Gastrocnemius medialis (tissue), 4 donors: ENCODE measurements around the gene CLSTN1.

Experiments used
- POLR2A ChIP-seq, 2 donors: fragments of 450-650 bp; IDR thresholded peaks; one replicate each; pipeline ENCODE4 v1.6.1; 2017; ENCODE audit warnings: antibody characterized with exemption in 2 of 2, mild to moderate bottlenecking in 2 of 2, moderate library complexity in 2 of 2
- TF ChIP-seq, protein P1 (sequence below), 5 experiments: fragments of 450-650 bp in 3 of 5; fragments of 200-600 bp in 2 of 5; sonication (generic) in 2 of 5; IDR thresholded peaks in 4 of 5; conservative IDR thresholded peaks in 1 of 5; 1 replicate in 4 of 5; 2 replicates in 1 of 5; pipeline ENCODE4 v1.5.1; 2016 to 2019; ENCODE audit warnings: antibody characterized with exemption in 5 of 5, mild to moderate bottlenecking in 3 of 5, moderate library complexity in 3 of 5

DNA sequence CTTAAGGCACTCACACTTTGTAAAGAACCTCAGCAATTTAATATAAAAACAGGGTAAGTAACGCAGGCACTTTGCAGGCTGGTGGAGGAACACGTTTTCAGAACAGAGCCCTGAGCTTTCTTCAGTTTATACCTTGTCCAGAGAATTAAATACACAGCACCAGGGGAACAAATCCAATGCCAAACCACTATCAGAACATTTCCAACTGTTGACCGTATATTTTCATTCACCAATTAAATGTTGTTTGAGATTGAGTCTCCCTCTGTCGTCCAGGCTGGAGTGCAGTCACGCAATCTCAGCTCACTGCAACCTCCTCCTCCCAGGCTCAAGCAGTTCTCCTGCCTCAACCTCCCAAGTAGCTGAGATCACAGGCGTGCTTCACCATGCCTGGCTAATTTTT is 29.7 kb downstream of the CLSTN1 start:
- TF ChIP-seq, protein P1, sequence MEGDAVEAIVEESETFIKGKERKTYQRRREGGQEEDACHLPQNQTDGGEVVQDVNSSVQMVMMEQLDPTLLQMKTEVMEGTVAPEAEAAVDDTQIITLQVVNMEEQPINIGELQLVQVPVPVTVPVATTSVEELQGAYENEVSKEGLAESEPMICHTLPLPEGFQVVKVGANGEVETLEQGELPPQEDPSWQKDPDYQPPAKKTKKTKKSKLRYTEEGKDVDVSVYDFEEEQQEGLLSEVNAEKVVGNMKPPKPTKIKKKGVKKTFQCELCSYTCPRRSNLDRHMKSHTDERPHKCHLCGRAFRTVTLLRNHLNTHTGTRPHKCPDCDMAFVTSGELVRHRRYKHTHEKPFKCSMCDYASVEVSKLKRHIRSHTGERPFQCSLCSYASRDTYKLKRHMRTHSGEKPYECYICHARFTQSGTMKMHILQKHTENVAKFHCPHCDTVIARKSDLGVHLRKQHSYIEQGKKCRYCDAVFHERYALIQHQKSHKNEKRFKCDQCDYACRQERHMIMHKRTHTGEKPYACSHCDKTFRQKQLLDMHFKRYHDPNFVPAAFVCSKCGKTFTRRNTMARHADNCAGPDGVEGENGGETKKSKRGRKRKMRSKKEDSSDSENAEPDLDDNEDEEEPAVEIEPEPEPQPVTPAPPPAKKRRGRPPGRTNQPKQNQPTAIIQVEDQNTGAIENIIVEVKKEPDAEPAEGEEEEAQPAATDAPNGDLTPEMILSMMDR (IDR thresholded peaks at IDR 0.05 in 4 of 5, conservative IDR thresholded peaks at IDR 0.05 in 1 of 5) = no peak
- TF ChIP-seq POLR2A (IDR thresholded peaks at IDR 0.05) = no peak
